NCI-H2227 (cell line): ENCODE results near the gene PARM1.

ENCODE experiments used
- DNase-seq: peaks from one replicate; lab custom pipeline; 2025; ENCODE audit not compliant: unreplicated experiment; lab: John Stamatoyannopoulos, UW

PARM1 gene

DNA sequence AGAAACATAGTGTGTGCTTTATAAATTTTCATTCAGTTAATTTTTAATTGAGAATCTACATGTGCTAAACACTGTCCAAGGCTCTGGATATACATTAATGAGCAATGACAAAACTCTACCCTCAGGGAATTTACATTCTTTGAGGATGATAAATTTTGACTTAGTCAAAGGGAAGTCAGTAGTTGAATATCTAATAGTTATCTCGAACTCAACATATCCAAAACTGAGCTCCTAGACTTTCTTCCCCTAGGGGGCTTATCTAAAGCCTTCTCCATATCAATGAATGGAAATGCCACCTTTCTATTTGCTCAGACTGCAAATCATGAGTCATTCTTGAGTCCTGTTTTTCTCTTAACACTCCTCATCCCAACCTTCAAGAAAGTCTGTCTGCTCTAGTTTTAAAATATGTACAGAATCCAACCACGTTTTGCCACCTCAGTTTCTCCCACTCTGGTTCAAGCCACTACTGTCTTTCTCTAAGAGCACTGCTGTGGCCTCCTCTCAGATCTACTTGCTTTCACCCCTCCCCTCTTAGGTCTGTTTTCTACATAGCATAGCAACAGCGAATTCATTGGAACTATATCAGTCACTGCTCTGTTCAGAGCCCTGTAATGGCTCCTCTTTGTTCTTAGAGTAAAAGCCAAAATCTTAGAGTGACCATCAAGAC is 9.5 kb downstream of the PARM1 start:
- no peak for DNase-seq

DNA sequence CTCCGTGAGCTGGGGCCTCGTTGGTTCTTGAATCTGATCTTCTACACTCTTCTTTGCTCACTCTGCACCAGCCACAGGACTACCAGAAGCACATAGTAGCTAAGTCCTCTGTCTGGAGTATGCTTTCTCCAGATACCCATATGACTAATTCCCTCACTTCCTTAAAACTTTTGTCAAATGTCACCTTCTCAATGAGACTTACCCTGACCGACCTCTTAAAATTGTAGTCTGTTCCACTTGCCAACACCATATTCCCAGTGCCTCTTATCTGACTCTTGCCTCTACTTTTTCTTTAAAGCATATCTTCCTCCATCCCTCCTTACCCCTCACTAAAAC is 10.0 kb downstream of the PARM1 start:
- no peak for DNase-seq

- no peak for DNase-seq
Measured at GRCh38 chr4:74944354-74944793, 11.5 kb downstream of the PARM1 start.

- no peak for DNase-seq
Measured at GRCh38 chr4:74946196-74946595, 13.3 kb downstream of the PARM1 start.

DNA sequence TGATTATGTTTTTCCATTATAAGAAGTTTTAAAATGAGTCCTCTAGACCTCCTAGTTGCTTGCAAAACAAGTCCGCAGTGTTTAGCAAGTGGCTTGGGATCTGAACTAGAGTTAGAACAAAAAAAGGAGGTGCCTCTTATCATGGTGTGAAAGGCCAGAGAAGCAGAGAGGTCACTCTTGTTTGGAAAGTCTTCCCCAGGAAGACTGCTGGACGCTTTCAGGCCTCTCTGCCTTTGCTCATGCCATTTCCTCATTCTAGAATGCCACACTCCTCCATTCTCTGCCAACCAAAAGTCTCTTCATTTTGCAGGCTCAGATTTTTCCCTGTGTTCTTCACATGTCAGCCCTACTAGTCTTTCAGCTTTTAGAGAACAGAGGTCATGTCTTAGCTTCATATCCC is 14.9 kb downstream of the PARM1 start:
- no peak for DNase-seq

DNA sequence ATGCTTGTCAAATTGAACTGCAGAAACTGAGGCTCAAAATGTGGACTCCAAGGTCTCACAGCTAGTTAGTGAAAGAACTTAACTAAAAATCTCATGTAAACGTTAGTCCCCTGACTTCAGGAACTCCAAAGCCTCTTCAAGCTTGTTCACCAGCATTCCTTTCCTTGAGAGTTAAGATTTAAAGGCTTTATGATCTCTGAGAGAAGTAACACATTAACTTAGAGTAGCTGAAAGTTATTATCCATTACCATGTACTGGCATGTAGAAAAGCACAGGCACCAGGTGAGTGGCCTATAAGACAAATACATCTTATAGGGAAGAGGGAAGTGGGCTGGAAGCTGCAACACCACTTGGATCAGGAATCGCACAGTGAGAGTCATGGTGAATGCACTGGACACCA is 15.3 kb downstream of the PARM1 start:
- DNase-seq = no peak

- DNase-seq = no peak
Measured at GRCh38 chr4:74950200-74950599, 17.3 kb downstream of the PARM1 start.

GRCh38 chr4:74950882-74951281 is 18.0 kb downstream of the PARM1 start:
- DNase-seq = no peak

DNA sequence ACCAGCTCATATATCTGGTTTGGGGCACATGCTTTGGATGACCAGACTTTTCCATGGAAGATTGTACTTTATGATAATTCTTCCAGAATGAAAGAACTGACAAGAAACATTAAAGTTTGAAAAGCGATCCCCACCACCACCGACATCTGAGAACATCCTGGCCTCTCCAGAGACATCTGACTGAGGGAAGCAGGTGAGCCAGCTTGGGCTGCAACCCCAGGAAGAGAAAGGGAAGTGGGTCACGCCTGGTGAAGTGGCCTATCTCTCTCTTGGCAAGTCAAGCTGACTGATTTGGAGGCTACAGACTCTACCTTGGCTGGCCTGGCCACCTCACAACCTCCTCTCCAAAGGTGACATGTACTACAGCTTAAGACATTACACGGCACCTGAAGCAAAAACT is 20.7 kb downstream of the PARM1 start:
- no peak for DNase-seq

DNA sequence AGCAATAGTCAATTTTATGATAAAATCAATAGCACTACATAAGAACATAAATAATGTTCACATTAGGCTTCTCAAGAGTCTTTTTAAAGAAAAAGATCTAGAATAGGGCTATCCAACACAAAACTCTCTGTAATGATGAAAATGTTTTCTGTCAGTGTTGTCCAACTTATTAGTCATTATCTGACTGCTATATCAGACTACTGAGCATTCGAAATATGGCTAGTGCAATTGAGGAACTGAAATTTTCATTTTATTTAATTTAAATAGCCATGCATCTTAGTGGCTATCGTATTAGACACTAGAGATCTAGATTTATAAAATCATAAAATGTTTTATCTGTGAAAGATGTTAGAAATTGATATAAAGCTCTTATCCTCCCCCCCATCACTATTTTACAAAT is 26.0 kb downstream of the PARM1 start:
- no peak for DNase-seq

- DNase-seq = no peak
Measured at GRCh38 chr4:74961230-74961629, 28.3 kb downstream of the PARM1 start.

GRCh38 chr4:74962584-74962983 is 29.7 kb downstream of the PARM1 start:
- DNase-seq = no peak

- DNase-seq = no peak
Measured at GRCh38 chr4:74964311-74964710, 31.4 kb downstream of the PARM1 start.

- no peak for DNase-seq
Measured at GRCh38 chr4:74967324-74967723, 34.4 kb downstream of the PARM1 start.

DNA sequence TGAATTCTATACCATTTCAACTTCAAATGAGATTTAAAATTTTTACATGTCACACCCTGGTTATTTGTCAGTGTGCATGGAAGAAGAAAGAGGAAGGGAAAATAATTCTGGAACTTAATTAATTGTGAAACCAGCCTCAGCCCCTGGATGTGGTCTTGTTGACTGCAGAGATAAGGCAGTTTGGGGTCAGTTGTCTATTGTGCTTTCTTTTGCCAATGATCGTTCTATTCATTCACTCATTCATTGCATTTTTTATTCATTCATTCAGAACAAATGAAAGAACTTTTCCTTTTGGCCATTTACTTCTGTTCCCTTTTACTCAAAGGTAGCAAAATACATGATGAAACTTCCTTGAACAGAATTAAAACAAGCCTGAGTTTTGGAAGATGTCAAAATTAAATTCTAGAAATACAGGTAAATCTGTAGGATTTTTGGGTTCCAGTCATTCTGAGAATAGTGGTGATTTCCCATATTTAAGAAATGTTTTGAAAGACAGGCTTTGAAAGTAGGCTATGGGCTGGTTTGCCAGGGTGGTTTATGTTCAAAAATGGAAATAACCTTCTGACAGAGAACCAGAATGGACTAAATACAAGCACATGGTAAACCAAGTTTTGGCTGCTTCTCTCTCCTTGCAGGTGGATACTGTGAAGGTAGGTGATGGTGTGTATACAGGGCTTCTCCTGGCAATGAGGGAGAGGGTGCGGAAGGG is 35.7 kb downstream of the PARM1 start:
- DNase-seq = no peak

- no peak for DNase-seq
Measured at GRCh38 chr4:74969507-74970474, 36.9 kb downstream of the PARM1 start.

GRCh38 chr4:74970577-74970976 is 37.7 kb downstream of the PARM1 start:
- DNase-seq = no peak

GRCh38 chr4:74971862-74972261 is 38.9 kb downstream of the PARM1 start:
- no peak for DNase-seq

- no peak for DNase-seq
Measured at GRCh38 chr4:74975082-74975481, 42.2 kb downstream of the PARM1 start.

GRCh38 chr4:74975848-74976824 is 43.2 kb downstream of the PARM1 start:
- DNase-seq = no peak
